ENCODE data around the gene ACP4. TPM values are rescaled to one million over a fixed set of nuclear protein-coding genes. Genes with fewer than 3 reads are reported as not detected.

Gene ACP4
- total RNA-seq, 1 donor from 2014 or later = not detected

DNA sequence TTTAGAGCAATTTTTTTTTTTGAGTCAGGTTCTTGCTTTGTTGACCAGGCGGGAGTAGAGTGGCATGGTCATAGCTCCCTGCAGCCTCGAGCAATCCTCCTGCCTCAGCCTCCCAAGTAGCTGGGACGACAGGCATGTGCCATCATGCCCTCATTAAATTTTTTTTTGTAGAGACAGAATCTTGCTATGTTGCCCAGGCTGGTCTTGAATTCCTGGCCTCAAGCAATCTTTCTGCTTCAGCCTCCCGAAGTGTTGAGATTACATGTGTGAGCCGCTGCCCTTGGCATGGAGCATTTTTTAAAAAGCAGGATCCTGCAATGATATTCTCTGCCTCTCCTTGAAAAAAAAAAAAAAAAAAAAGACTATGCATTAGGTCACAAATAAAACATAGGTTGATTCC, 14.1 kb upstream of the ACP4 start:
- H3K27me3 Mint-ChIP-seq = peaks cover 46% of the 10 kb centered on the region
- no peaks in the 10 kb centered on the region for H3K36me3 Mint-ChIP-seq (ENCODE audit: low read depth)
- ChIA-PET CTCF (no interaction called here), POLR2A (no interaction called here)
- no peak overlapping the region for H3K4me3 Mint-ChIP-seq
- ATAC-seq (ENCODE audit: low read depth) = no peak
- TF ChIP-seq CTCF (IDR thresholded peaks at IDR 0.05) = no peak
- intact Hi-C loops (cut with micrococcal nuclease) = no loop called here
- no peak for DNase-seq
- H3K4me1 Mint-ChIP-seq = peaks cover 3% of the 10 kb centered on the region
- H3K9me3 Mint-ChIP-seq = no peaks in the 10 kb centered on the region
- no peak overlapping the region for H3K27ac Mint-ChIP-seq

- DNase-seq = no peak
- Mint-ChIP-seq H3K27me3 (peaks cover 50% of the 10 kb centered on the region), H3K27ac (no peak overlapping the region), H3K4me1 (peaks cover 3% of the 10 kb centered on the region), H3K36me3 (ENCODE audit: low read depth) (no peaks in the 10 kb centered on the region), H3K9me3 (no peaks in the 10 kb centered on the region), H3K4me3 (no peak overlapping the region)
- ATAC-seq (ENCODE audit: low read depth) = no peak
- no peak for TF ChIP-seq CTCF (IDR thresholded peaks at IDR 0.05)
- ChIA-PET CTCF (interaction anchor here (2.0 kb wide), 1 partner anchor 144 kb away, joined by 6 read pairs; no protein-coding TSS in a partner anchor), POLR2A (no interaction called here)
- intact Hi-C loops (cut with micrococcal nuclease) = no loop called here
These were observed 13.0 kb upstream of the ACP4 start for GRCh38 chr19:50777261-50777660.

DNA sequence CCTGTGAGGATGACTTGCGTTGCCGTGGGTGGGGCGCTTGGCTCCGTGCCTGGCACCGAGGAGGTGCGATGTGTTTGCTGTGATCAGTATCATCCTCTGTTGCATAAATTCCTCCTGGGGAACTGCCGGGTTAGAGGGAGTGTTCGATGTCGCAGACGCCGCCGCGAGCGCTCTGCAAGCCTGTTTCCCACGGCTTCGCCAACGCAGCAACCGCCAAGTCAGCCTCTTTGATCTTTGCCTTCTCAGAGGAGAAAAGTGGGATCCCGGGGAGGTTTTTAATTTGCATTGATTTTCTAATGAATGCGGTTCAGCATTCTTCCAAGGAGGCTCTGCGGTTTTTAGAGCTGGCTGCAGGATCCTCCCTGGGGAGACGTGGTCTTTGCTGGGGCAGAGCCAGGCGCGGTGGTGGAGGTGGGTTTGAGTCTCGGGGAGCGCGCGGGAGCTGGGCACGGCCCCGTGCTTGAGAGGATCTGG, 12.3 kb upstream of the ACP4 start:
- peaks cover 3% of the 10 kb centered on the region for H3K4me1 Mint-ChIP-seq
- ChIA-PET POLR2A (no interaction called here), CTCF (interaction anchor here (2.0 kb wide), 1 partner anchor 144 kb away, joined by 6 read pairs; no protein-coding TSS in a partner anchor)
- H3K36me3 Mint-ChIP-seq (ENCODE audit: low read depth) = no peaks in the 10 kb centered on the region
- TF ChIP-seq CTCF (IDR thresholded peaks at IDR 0.05) = no peak
- ATAC-seq (ENCODE audit: low read depth) (no peak), DNase-seq (no peak)
- no peak overlapping the region for H3K4me3 Mint-ChIP-seq
- intact Hi-C loops (cut with micrococcal nuclease) = no loop called here
- no peak overlapping the region for H3K27ac Mint-ChIP-seq
- H3K27me3 Mint-ChIP-seq = peaks cover 55% of the 10 kb centered on the region
- no peaks in the 10 kb centered on the region for H3K9me3 Mint-ChIP-seq

DNA sequence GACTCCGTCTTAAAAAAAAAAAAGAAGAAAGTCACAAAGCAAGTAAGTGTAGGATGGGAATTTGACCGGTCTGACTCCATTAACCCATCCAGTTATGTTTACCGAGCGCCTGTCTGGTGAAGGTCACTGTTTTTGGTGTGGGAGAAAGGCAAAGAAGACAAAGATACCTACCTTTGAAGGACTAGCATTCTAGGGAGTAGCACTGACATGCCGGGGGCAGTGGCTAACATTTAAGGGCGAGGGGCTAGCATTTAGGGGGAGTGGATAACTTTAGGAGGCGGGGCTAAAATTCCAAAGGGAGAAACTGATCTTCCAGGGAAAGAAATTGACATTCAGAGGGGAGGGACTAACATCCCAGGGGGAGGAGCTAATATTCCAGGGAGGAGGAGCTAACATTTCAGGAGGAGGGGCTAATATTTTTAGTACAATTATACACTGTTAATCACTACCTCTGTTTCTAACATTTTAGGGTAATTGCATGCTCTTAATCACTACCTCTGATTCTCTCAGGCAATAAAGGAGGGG, 11.2 kb upstream of the ACP4 start:
- peaks cover 6% of the 10 kb centered on the region for H3K4me1 Mint-ChIP-seq
- ATAC-seq (ENCODE audit: low read depth) = no peak

More for the DNA sequence above, 11.2 kb upstream of the ACP4 start:
- Mint-ChIP-seq H3K9me3 (no peaks in the 10 kb centered on the region), H3K27me3 (peaks cover 60% of the 10 kb centered on the region), H3K36me3 (ENCODE audit: low read depth) (no peaks in the 10 kb centered on the region), H3K4me3 (no peak overlapping the region), H3K27ac (no peak overlapping the region)
- no peak for TF ChIP-seq CTCF (IDR thresholded peaks at IDR 0.05)
- DNase-seq = no peak
- POLR2A ChIA-PET = interaction anchor here (0.5 kb wide), 1 partner anchor 140 kb away, joined by 3 read pairs; no protein-coding TSS in a partner anchor
- intact Hi-C loops (cut with micrococcal nuclease) = no loop called here
- CTCF ChIA-PET = no interaction called here

Data from activated B cell treated with CpG ODN at 0.5 μM for 24 hours (primary cell).